ENCODE measurements around the gene RHOG. TPM values are rescaled to one million over a fixed set of nuclear protein-coding genes. Genes with fewer than 3 reads are reported as not detected.
"Not testable (repeated sequence)": the region's sequence is repeated elsewhere in the genome, so short reads cannot be mapped to it uniquely, and the experiment has no call there.

RHOG gene
- total RNA-seq, 2 experiments from 2014 or later = 158 to 172 TPM

GRCh38 chr11:3797329-3798090 is 43.2 kb downstream of the RHOG start, which contains the start of gene NUP98:
TSS of gene NUP98 (minus strand) at chr11:3797554. CDS start at chr11:3782117, 15,437 bp downstream.
- CTCF ChIA-PET = interaction anchor here (0.6 to 4.8 kb wide), 6 partner anchors 9 to 277 kb away, joined by 3 to 37 read pairs (median 4); partner anchors contain the start of genes PGAP2 and STIM1
- H3K4me3 Mint-ChIP-seq = peak within 1 kb of the TSS; percentile 86
- H3K27ac Mint-ChIP-seq = peak within 1 kb of the TSS; percentile 95
- H3K36me3 Mint-ChIP-seq (ENCODE audit: low read depth) = peaks cover 17% of the 10 kb centered on the region
- peak; percentile 100 for DNase-seq
- H3K27me3 Mint-ChIP-seq = no peaks in the 10 kb centered on the region
- no peaks in the 10 kb centered on the region for H3K9me3 Mint-ChIP-seq
- H3K4me1 Mint-ChIP-seq = peaks cover 48% of the 10 kb centered on the region
- POLR2A ChIA-PET = no interaction called here

- ChIA-PET CTCF (interaction anchor here (0.6 to 4.8 kb wide), 7 partner anchors 9 to 110 kb away, joined by 3 to 37 read pairs (median 4); partner anchors contain the start of genes PGAP2 and STIM1), POLR2A (no interaction called here)
- no peaks in the 10 kb centered on the region for H3K9me3 Mint-ChIP-seq
- H3K36me3 Mint-ChIP-seq (ENCODE audit: low read depth) = peaks cover 21% of the 10 kb centered on the region
- H3K27me3 Mint-ChIP-seq = no peaks in the 10 kb centered on the region
- peak overlapping the region; percentile 86 for H3K4me3 Mint-ChIP-seq
- peak overlapping the region; percentile 95 for H3K27ac Mint-ChIP-seq
- H3K4me1 Mint-ChIP-seq = peaks cover 47% of the 10 kb centered on the region
- DNase-seq = no peak
Observed at GRCh38 chr11:3796801-3797328, 43.9 kb downstream of the RHOG start.

GRCh38 chr11:3796346-3796745 is 44.4 kb downstream of the RHOG start:
- H3K4me3 Mint-ChIP-seq = peak overlapping the region; percentile 86
- no peak for DNase-seq
- H3K9me3 Mint-ChIP-seq = no peaks in the 10 kb centered on the region
- ChIA-PET CTCF (interaction anchor here (0.6 to 4.8 kb wide), 6 partner anchors 8 to 109 kb away, joined by 3 to 37 read pairs (median 4); partner anchors contain the start of gene PGAP2), POLR2A (no interaction called here)
- peaks cover 47% of the 10 kb centered on the region for H3K4me1 Mint-ChIP-seq
- peak overlapping the region; percentile 95 for H3K27ac Mint-ChIP-seq
- peaks cover 21% of the 10 kb centered on the region for H3K36me3 Mint-ChIP-seq (ENCODE audit: low read depth)
- H3K27me3 Mint-ChIP-seq = no peaks in the 10 kb centered on the region

DNA sequence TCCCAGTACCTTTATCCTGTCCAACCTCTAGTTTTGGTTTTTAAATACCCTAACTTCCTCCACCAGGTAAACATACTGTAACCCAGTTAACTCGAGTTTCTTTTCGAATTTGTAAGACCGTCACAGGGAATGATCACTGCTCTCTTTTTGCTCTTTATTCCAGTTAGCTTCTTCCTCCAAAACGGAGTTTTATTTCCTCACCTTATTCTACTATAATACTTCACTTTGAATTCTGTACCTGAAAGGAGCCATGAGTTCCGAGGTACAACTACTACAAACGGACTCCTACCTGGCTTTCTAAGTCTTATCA is 44.8 kb downstream of the RHOG start:
- H3K9me3 Mint-ChIP-seq = no peaks in the 10 kb centered on the region
- peak overlapping the region; percentile 86 for H3K4me3 Mint-ChIP-seq
- peaks cover 47% of the 10 kb centered on the region for H3K4me1 Mint-ChIP-seq
- peak overlapping the region; percentile 95 for H3K27ac Mint-ChIP-seq
- POLR2A ChIA-PET = no interaction called here
- CTCF ChIA-PET = interaction anchor here (0.6 to 4.8 kb wide), 5 partner anchors 8 to 109 kb away, joined by 3 to 37 read pairs (median 4); partner anchors contain the start of gene PGAP2
- DNase-seq = no peak
- peaks cover 21% of the 10 kb centered on the region for H3K36me3 Mint-ChIP-seq (ENCODE audit: low read depth)
- no peaks in the 10 kb centered on the region for H3K27me3 Mint-ChIP-seq

DNA sequence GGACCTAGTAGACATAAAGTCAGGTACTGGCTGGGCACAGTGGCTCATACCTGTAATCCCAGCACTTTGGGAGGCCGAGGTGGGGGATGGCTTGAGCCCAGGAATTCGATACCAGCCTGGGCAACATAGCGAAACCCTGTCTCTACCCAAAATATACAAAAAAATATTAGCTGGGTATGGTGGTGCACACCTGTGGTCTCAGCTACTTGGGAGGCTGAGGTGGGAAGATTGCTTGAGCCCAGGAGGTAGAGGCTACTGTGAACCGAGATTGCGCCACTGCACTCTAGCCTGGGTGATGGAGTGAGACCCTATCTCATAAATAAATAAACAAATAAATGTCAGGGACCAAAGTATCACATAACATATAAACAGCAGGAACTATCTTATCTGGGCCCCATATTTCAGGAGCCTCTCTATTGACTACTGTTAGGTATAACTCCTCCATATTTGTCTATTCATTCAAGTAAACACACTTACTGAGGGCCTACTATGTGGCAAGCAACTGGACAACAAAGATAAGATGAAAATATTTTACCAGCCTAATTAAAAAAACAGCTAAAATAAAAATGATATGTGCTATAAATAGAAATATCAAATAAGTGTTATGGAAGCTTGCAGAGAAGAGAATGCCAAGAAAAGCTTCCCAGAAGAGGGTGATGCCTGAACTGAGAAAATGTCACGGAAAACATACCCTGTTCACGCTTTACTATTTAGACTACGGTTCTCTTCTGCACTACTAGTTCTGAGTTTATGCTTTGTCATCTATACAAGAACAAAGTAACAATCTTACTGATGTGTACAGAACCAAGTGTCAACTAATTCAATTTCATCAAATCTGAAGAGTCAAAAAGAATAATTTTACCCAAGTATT is 45.4 kb downstream of the RHOG start:
- no peak for DNase-seq
- H3K27ac Mint-ChIP-seq = peak overlapping the region; percentile 95
- H3K27me3 Mint-ChIP-seq = no peaks in the 10 kb centered on the region
- POLR2A ChIA-PET = no interaction called here
- H3K36me3 Mint-ChIP-seq (ENCODE audit: low read depth) = peaks cover 25% of the 10 kb centered on the region
- no peaks in the 10 kb centered on the region for H3K9me3 Mint-ChIP-seq
- peak overlapping the region; percentile 86 for H3K4me3 Mint-ChIP-seq
- peaks cover 49% of the 10 kb centered on the region for H3K4me1 Mint-ChIP-seq
- CTCF ChIA-PET = interaction anchor here (1.4 to 4.8 kb wide), 4 partner anchors 7 to 108 kb away, joined by 3 to 37 read pairs (median 5); partner anchors contain the start of gene PGAP2

DNA sequence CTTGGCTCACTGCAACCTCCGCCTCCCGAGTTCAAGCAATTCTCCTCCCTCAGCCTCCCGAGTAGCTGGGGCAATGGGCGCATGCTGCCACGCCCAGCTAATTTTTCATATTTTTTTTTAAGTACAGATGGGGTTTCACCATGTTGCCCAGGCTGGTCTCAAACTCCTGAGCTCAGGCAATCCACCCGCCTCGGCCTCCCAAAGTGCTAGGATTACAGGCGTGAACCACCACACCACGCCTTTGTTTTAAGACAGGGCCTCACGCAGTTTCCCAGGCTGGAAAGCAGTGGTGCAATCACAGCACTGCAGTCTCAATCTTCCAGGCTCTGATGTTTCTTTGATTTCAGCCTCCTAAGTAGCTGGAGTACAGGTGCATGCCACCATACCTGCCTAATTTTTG is 46.4 kb downstream of the RHOG start:
- H3K27ac Mint-ChIP-seq, DNase-seq, H3K4me3 Mint-ChIP-seq, POLR2A ChIA-PET, H3K9me3 Mint-ChIP-seq, H3K27me3 Mint-ChIP-seq: not testable (repeated sequence)
- peaks cover 49% of the 10 kb centered on the region for H3K4me1 Mint-ChIP-seq
- CTCF ChIA-PET = interaction anchor here (1.2 to 2.0 kb wide), 3 partner anchors 14 to 18 kb away, joined by 3 to 11 read pairs (median 4); partner anchors contain the start of gene PGAP2
- H3K36me3 Mint-ChIP-seq (ENCODE audit: low read depth) = peaks cover 26% of the 10 kb centered on the region

- CTCF ChIA-PET = interaction anchor here (4.4 kb wide), 1 partner anchor 22 kb away, joined by 14 read pairs; the partner anchor contains the start of gene PGAP2
- peaks cover 35% of the 10 kb centered on the region for H3K36me3 Mint-ChIP-seq (ENCODE audit: low read depth)
Observed at GRCh38 chr11:3786781-3787428, 53.9 kb downstream of the RHOG start.

GRCh38 chr11:3783611-3784010 is 57.1 kb downstream of the RHOG start:
- Mint-ChIP-seq H3K27me3 (no peaks in the 10 kb centered on the region), H3K27ac (no peak overlapping the region), H3K4me1 (peaks cover 66% of the 10 kb centered on the region), H3K36me3 (ENCODE audit: low read depth) (peaks cover 48% of the 10 kb centered on the region), H3K4me3 (no peak overlapping the region), H3K9me3 (no peaks in the 10 kb centered on the region)
- POLR2A ChIA-PET = no interaction called here
- DNase-seq = no peak
- CTCF ChIA-PET = interaction anchor here (0.7 to 2.8 kb wide), 3 partner anchors 13 to 58 kb away, joined by 3 to 9 read pairs (median 4); partner anchors contain the start of gene PGAP2

More at GRCh38 chr11:3786781-3787428, 53.9 kb downstream of the RHOG start:
- H3K27ac Mint-ChIP-seq = peak overlapping the region; percentile 77
- no peak for DNase-seq
- POLR2A ChIA-PET = no interaction called here
- H3K4me3 Mint-ChIP-seq = no peak overlapping the region
- peaks cover 72% of the 10 kb centered on the region for H3K4me1 Mint-ChIP-seq
- no peaks in the 10 kb centered on the region for H3K9me3 Mint-ChIP-seq
- H3K27me3 Mint-ChIP-seq = no peaks in the 10 kb centered on the region

DNA sequence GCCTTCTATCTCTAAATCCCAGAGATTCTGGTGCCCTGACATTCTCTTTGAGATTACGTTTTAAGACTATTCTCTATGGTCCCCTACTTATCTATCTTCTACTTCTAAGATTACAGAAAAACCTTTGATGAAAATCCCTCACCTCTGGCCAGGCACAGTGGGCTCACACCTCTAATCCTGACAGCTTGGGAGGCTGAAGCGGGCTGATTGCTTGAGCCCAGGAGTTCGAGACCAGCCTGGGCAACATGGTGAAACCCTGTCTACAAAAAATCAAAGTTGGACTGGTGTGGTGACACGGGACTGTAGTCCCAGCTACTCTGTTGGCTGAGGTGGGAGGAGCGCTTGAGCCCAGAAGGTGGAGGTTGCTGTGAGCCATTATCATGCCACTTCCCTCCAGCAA is 57.8 kb downstream of the RHOG start:
- ChIA-PET CTCF (interaction anchor here (2.8 kb wide), 1 partner anchor 25 kb away, joined by 9 read pairs; the partner anchor contains the start of gene PGAP2), POLR2A (no interaction called here)
- H3K4me1 Mint-ChIP-seq = peaks cover 62% of the 10 kb centered on the region
- DNase-seq = no peak
- no peaks in the 10 kb centered on the region for H3K9me3 Mint-ChIP-seq
- H3K27ac Mint-ChIP-seq = no peak overlapping the region
- no peaks in the 10 kb centered on the region for H3K27me3 Mint-ChIP-seq
- no peak overlapping the region for H3K4me3 Mint-ChIP-seq
- H3K36me3 Mint-ChIP-seq (ENCODE audit: low read depth) = peaks cover 52% of the 10 kb centered on the region

GRCh38 chr11:3781423-3781822 is 59.3 kb downstream of the RHOG start:
- POLR2A ChIA-PET = no interaction called here
- Mint-ChIP-seq H3K36me3 (ENCODE audit: low read depth) (peaks cover 50% of the 10 kb centered on the region), H3K4me3 (no peak overlapping the region), H3K4me1 (peaks cover 46% of the 10 kb centered on the region), H3K27ac (no peak overlapping the region), H3K27me3 (no peaks in the 10 kb centered on the region), H3K9me3 (no peaks in the 10 kb centered on the region)
- CTCF ChIA-PET = interaction anchor here (1.0 to 1.1 kb wide), 2 partner anchors 26 to 57 kb away, joined by 3 to 5 read pairs; no protein-coding TSS in a partner anchor
- no peak for DNase-seq

Measured in activated CD4-positive, alpha-beta T cell treated with anti-CD3 and anti-CD28 coated beads, Interleukin-2, amount 10 ng/mL, durations not matched to agents 7 days and 5 days (primary cell).